Glutamatergic neuron (in vitro differentiated cells): ENCODE results near the gene CAPN7. TPM values are rescaled to one million over a fixed set of nuclear protein-coding genes. Genes with fewer than 3 reads are reported as not detected.
"Not testable (repeated sequence)": the region's sequence is repeated elsewhere in the genome, so short reads cannot be mapped to it uniquely, and the experiment has no call there.

Experiments used
- DNase-seq: peaks from one replicate; pipeline ENCODE4 v3.0.0; 2022
- H3K27ac Mint-ChIP-seq: one replicate; pipeline ENCODE4 v1.8.0; 2020; ENCODE audit warnings: mild to moderate bottlenecking, mixed read lengths, inconsistent platforms; ENCODE audit not compliant: unreplicated experiment
- H3K27me3 Mint-ChIP-seq: one replicate; pipeline ENCODE4 v1.8.0; 2020; ENCODE audit warnings: mild to moderate bottlenecking, moderate library complexity, mixed read lengths, inconsistent platforms; ENCODE audit not compliant: unreplicated experiment
- H3K36me3 Mint-ChIP-seq: one replicate; pipeline ENCODE4 v1.8.0; 2020; ENCODE audit warnings: mild to moderate bottlenecking, mixed read lengths, inconsistent platforms; ENCODE audit not compliant: unreplicated experiment
- H3K4me1 Mint-ChIP-seq: one replicate; pipeline ENCODE4 v1.8.0; 2020; ENCODE audit warnings: mild to moderate bottlenecking, low read depth, mixed read lengths, inconsistent platforms; ENCODE audit not compliant: unreplicated experiment
- H3K4me3 Mint-ChIP-seq: one replicate; pipeline ENCODE4 v1.8.0; 2020; ENCODE audit warnings: mild to moderate bottlenecking, mixed read lengths, inconsistent platforms; ENCODE audit not compliant: unreplicated experiment
- H3K9me3 Mint-ChIP-seq: one replicate; pipeline ENCODE4 v1.8.0; 2020; ENCODE audit warnings: mild to moderate bottlenecking, moderate library complexity, mixed read lengths, inconsistent platforms; ENCODE audit not compliant: unreplicated experiment
- long read RNA-seq: library from polyadenylated mRNA; unstranded; transcript quantifications from one replicate; pipeline ENCODE4 v2.0.0, GENCODE V29; 2020; ENCODE audit not compliant: unreplicated experiment
- total RNA-seq: library from RNA; stranded (reverse); fragmentation: NEBNext Ultra II Directional; extraction: Animal tissue kit (Norgen Biotek cat#: 25700); gene quantifications from one replicate; pipeline ENCODE4 v1.2.1, GENCODE V29; 2021; ENCODE audit not compliant: unreplicated experiment
- TF ChIP-seq, protein P1 (sequence below): fragments of 200-600 bp; sonication (generic); IDR thresholded peaks from one replicate; pipeline ENCODE4 v1.5.0; 2021; ENCODE audit not compliant: partially characterized antibody, unreplicated experiment

Gene CAPN7
- 30.2 TPM for total RNA-seq
- long read RNA-seq, full-length matches to known transcripts: 2 of 5 reads
- long read RNA-seq, partial matches to known transcripts: 1 of 5 reads
- long read RNA-seq, other reads (novel, unspliced or antisense): 2 of 5 reads

DNA sequence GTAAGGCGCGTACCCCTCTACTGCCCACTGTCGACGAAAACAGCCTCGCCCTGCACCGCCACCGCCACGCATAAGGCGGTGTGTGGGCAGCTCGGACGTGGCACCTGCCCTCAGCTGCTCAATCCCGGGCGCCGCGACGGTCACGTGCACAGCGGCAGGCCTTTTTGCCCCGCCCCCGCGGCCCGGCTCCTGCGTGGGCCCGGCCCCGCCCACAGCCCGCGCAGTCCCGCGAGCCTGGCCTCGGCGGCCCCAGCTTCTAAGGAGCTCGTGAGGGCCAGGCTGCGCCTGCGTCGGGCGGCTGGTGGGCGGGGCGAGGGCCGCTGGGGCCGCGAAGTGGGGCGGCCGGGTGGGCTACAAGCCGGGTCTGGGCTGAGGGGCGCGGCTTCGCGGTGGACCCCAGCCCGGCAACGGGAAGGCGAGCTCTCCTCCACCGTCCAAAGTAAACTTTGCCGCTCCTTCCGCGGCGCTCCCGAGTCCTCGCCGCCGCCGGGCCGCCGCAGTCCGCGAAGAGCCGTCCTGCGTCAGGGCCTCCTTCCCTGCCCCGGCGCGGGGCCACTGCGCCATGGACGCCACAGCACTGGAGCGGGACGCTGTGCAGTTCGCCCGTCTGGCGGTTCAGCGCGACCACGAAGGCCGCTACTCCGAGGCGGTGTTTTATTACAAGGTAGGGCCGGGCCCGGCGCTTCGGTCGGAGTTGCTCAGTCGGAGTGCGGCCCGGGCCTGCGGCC is at the start of gene CAPN7:
TSS of gene CAPN7 (plus strand) at position 313 of the 728 bp plus-strand sequence. CDS start at position 563, 250 bp downstream.
- H3K27ac Mint-ChIP-seq: peak within 1 kb of the TSS; percentile 93
- H3K36me3 Mint-ChIP-seq: no peaks in the 10 kb centered on the region
- peaks cover 4% of the 10 kb centered on the region for H3K4me1 Mint-ChIP-seq
- H3K27me3 Mint-ChIP-seq: peaks cover 2% of the 10 kb centered on the region
- TF ChIP-seq, protein P1, sequence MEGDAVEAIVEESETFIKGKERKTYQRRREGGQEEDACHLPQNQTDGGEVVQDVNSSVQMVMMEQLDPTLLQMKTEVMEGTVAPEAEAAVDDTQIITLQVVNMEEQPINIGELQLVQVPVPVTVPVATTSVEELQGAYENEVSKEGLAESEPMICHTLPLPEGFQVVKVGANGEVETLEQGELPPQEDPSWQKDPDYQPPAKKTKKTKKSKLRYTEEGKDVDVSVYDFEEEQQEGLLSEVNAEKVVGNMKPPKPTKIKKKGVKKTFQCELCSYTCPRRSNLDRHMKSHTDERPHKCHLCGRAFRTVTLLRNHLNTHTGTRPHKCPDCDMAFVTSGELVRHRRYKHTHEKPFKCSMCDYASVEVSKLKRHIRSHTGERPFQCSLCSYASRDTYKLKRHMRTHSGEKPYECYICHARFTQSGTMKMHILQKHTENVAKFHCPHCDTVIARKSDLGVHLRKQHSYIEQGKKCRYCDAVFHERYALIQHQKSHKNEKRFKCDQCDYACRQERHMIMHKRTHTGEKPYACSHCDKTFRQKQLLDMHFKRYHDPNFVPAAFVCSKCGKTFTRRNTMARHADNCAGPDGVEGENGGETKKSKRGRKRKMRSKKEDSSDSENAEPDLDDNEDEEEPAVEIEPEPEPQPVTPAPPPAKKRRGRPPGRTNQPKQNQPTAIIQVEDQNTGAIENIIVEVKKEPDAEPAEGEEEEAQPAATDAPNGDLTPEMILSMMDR: peak; percentile 34
- DNase-seq: peak; percentile 95
- H3K9me3 Mint-ChIP-seq: no peaks in the 10 kb centered on the region
- peak within 1 kb of the TSS; percentile 92 for H3K4me3 Mint-ChIP-seq

DNA sequence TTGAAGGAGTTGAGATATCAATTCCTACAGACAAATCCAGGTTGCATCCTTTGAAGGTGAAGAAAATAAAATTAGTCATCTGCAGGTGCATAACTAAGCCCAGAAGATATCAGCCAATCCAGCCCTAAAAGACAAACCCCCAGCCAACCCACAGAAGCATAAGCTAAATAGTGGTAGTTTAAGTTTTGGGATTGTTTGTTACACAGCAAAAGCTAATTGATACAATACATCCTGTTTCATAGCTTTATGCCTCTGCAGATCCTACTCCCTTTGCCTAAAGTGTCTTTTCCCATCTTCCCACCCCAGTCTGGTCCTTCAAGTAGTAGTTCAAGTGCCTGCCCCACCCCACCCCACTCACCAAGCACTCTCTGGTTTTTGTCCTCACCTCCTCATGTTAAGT is 48.6 kb upstream of the CAPN7 start:
- no peak for DNase-seq
- Mint-ChIP-seq H3K27ac (no peak overlapping the region), H3K9me3 (peaks cover 2% of the 10 kb centered on the region), H3K36me3 (peaks cover 12% of the 10 kb centered on the region), H3K4me3 (no peak overlapping the region), H3K4me1 (peaks cover 29% of the 10 kb centered on the region), H3K27me3 (peaks cover 12% of the 10 kb centered on the region)
- TF ChIP-seq, protein P1: no peak

DNA sequence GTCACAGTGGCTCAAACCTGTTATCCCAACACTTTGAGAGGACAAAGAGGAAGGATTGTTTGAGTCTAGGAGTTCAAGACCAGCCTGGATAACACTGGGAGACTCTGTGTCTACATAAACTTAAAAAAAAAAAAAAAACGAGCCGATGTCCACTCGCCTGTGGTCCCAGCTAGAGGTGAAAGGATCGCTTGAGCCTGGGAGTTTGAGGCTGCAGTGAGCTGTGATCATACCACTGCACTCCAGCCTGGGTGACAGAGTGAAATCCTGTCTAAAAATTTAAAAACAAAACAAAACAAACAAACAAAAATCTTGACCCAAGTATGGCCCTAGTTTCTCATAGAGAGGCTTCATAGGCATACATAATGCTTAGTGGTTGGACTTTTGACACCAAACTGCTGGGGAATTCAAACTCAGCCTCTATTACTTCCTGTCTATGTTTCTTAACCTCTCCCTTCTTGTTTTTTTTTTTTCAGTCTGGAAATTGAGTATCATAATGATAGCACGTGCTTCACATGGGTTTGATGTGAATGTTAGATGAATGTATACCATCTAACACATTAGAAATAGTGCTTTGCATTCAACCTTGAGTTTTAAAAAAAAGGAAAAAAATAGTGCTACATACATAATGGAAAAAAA is 46.4 kb upstream of the CAPN7 start:
- Mint-ChIP-seq H3K27me3 (peaks cover 8% of the 10 kb centered on the region), H3K36me3 (peaks cover 12% of the 10 kb centered on the region), H3K27ac (no peak overlapping the region), H3K9me3 (peaks cover 3% of the 10 kb centered on the region), H3K4me1 (peaks cover 17% of the 10 kb centered on the region), H3K4me3 (no peak overlapping the region)
- TF ChIP-seq, protein P1: no peak
- DNase-seq: no peak

DNA sequence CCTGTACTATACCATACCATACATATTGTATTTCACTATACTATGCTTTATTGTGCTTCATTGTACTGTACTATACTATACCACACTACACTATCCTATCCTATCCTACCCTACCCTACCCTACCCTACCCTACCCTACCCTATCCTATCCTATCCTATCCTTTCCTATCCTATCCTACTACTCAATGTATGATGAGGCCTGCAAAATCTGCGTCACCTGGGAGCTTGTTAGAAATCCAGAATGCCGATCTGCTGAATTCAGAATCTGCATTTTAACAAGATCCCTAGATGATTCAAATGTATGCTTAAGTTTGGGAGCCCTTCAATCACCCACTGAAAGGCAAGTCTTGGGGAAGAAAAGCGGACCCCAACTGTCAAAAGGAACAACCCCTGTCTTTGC is 45.4 kb upstream of the CAPN7 start:
- Mint-ChIP-seq H3K36me3 (peaks cover 19% of the 10 kb centered on the region), H3K4me1 (peaks cover 6% of the 10 kb centered on the region), H3K9me3 (peaks cover 3% of the 10 kb centered on the region), H3K27ac (no peak overlapping the region), H3K4me3 (no peak overlapping the region), H3K27me3 (peaks cover 4% of the 10 kb centered on the region)
- DNase-seq: no peak
- TF ChIP-seq, protein P1: no peak

DNA sequence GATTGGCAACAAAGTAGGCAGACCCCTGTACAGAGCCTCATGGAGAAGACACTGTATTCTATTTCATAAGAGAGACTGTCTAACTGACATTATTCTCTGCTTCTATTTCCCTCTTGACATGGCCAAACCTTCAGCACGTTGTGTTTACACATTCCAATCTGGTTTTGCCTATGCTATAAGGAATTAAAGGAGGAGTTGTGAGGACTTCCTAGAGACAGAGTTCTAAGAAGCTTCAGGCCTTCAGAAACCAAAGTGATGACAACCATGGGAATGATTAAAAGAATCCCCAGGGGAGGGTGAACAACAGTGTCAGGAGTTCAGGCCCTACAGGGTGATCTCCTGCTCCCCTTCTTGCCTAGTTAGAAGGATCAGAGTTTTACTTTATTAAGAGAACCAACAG is 44.9 kb upstream of the CAPN7 start:
- no peak overlapping the region for H3K27ac Mint-ChIP-seq
- peaks cover 3% of the 10 kb centered on the region for H3K9me3 Mint-ChIP-seq
- peaks cover 5% of the 10 kb centered on the region for H3K4me1 Mint-ChIP-seq
- peaks cover 22% of the 10 kb centered on the region for H3K36me3 Mint-ChIP-seq
- TF ChIP-seq, protein P1: no peak
- DNase-seq: no peak
- H3K27me3 Mint-ChIP-seq: peaks cover 4% of the 10 kb centered on the region
- H3K4me3 Mint-ChIP-seq: no peak overlapping the region

DNA sequence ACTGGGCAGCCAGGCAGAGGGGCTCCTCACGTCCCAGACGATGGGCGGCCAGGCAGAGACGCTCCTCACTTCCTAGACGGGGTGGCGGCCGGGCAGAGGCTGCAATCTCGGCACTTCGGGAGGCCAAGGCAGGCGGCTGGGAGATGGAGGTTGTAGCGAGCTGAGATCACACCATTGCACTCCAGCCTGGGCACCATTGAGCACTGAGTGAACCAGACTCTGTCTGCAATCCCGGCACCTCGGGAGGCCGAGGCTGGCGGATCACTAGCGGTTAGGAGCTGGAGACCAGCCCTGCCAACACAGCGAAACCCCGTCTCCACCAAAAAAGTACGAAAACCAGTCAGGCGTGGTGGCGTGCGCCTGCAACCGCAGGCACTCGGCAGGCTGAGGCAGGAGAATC is 42.4 kb upstream of the CAPN7 start:
- not testable (repeated sequence) for DNase-seq, H3K27ac Mint-ChIP-seq, H3K4me3 Mint-ChIP-seq, H3K27me3 Mint-ChIP-seq, H3K4me1 Mint-ChIP-seq, H3K9me3 Mint-ChIP-seq
- peaks cover 16% of the 10 kb centered on the region for H3K36me3 Mint-ChIP-seq
